Heart left ventricle (tissue), 16 donors: ENCODE results near the gene SLC43A3. TPM values are rescaled to one million over a fixed set of nuclear protein-coding genes. Genes with fewer than 3 reads are reported as not detected.

Source experiments
- ATAC-seq, 4 donors: fragments of 200-7000 bp; cut with Tn5 transposase; one replicate each; pipeline ENCODE4 v1.9.1; 2020 to 2022; ENCODE audit warnings: moderate library complexity in 4 of 4, mild to moderate bottlenecking in 3 of 4, moderate number of reproducible peaks in 1 of 4
- DNase-seq, 5 donors: peaks; one replicate each; pipeline ENCODE4 v3.0.0-alpha.2; 2020
- H3K27ac ChIP-seq, 12 donors: fragments of 200-600 bp; sonication (generic) in 4 of 12; one replicate each; pipeline versions ENCODE4 v1.5.0 to v1.8.0; 2016 to 2022; ENCODE audit warnings: mild to moderate bottlenecking in 2 of 12
- H3K27me3 ChIP-seq, 9 donors: fragments of 200-600 bp; sonication (generic) in 2 of 9; one replicate each; pipeline versions ENCODE4 v1.5.1 to v1.8.0; 2016 to 2022; ENCODE audit warnings: mild to moderate bottlenecking in 3 of 9
- H3K36me3 ChIP-seq, 9 donors: fragments of 200-600 bp; sonication (generic) in 2 of 9; one replicate each; pipeline versions ENCODE4 v1.5.0 to v1.8.0; 2018 to 2022; ENCODE audit warnings: mild to moderate bottlenecking in 2 of 9
- H3K4me1 ChIP-seq, 12 donors: fragments of 200-600 bp; sonication (generic) in 4 of 12; one replicate each; pipeline versions ENCODE4 v1.5.0 to v1.8.0; 2016 to 2022; ENCODE audit warnings: mild to moderate bottlenecking in 3 of 12
- H3K4me3 ChIP-seq, 12 donors: fragments of 200-600 bp; sonication (generic) in 4 of 12; one replicate each; pipeline versions ENCODE4 v1.5.0 to v1.8.0; 2017 to 2022; ENCODE audit warnings: mild to moderate bottlenecking in 9 of 12, moderate library complexity in 4 of 12
- H3K9me3 ChIP-seq, 12 donors: fragments of 200-600 bp; sonication (generic) in 4 of 12; one replicate each; pipeline versions ENCODE4 v1.5.0 to v1.8.0; 2016 to 2022; ENCODE audit warnings: mild to moderate bottlenecking in 1 of 12
- CTCF ChIP-seq, 12 donors: fragments of 200-600 bp; sonication (generic) in 4 of 12; IDR thresholded peaks; one replicate each; pipeline versions ENCODE4 v1.5.0 to v1.8.0; 2018 to 2022; ENCODE audit warnings: antibody characterized with exemption in 12 of 12, mild to moderate bottlenecking in 5 of 12
- POLR2A ChIP-seq, 2 donors: fragments of 450-650 bp; IDR thresholded peaks; one replicate each; pipeline ENCODE4 v1.6.1; 2017; ENCODE audit warnings: antibody characterized with exemption in 2 of 2, mild to moderate bottlenecking in 2 of 2, moderate library complexity in 2 of 2
- WGBS, 4 donors: extraction: QIAGEN DNeasy Blood & Tissue Kit in 2 of 4; methylation state at CpG; one replicate each; pipeline versions ENCODE4 v1.1.5 to v1.1.7; 2013 to 2018; 5-methylcytosine and 5-hydroxymethylcytosine counted together
- intact Hi-C, 10 donors: fragments of 100-400 bp; cut with DNase I; formaldehyde crosslinking; loops; one replicate each; pipeline versions ENCODE4 v1.11.1 to v1.14.2; 2022
- polyA plus RNA-seq, 2 donors: library from polyadenylated mRNA; stranded (reverse); fragments of 200-250 nt; gene quantifications; one replicate each; pipeline ENCODE4 v1.2.3, GENCODE V29; 2013
- total RNA-seq, 9 donors: library from RNA; depleted of rRNA in 2 of 9; stranded (reverse); fragments of >200 nt in 2 of 9; fragmentation: NEBNext Ultra II Directional in 3 of 9; extraction: Animal tissue kit (Norgen Biotek cat#: 25700) in 3 of 9; gene quantifications; one replicate each; pipeline versions ENCODE4 v1.1.0 to v1.2.4, GENCODE V29; 2016 to 2023
- donor health status: ischemic (EF 13 %, LVEDD 7.1; RV severe dilation, severe dysfunction).
- donor health status: healthy with polysubstance abuse.
- donor health status: DM: no; HTN: yes; CAD: no.
- donor health status: DM: no; HTN: no; CAD: no.
- donor health status: ischemic (EF 25% LVEDD 6.9; RV normal size, moderate dysfunction).
- donor health status: ischemic (EF 25% LVEDD 5.7; RV mildly dilated, moderate dysfunction).
- donor health status: healthy.
- donor health status: DM: yes; HTN: yes; CAD: no.
- donor health status: ischemic (EF 35%, LVEDD 5.7; RV mildly dilated, moderate dysfunction).
- donor health status: nonischemic (EF 11% LVEDD 7.7; RV severe dilation, severe dysfunction).
- donor health status: DM: yes; HTN: yes; CAD: no.
- donor health status: PGD.
- donor health status: ischemic (EF 29% LVEDD 5.4; RV normal size, mild dysfunction).
- donor health status: nonischemic (EF 23%, LVEDD 6.1; RV moderate dilation, normal function).

The SLC43A3 gene
- total and polyA plus RNA-seq, 11 donors = 13.5 to 56.9 (median 23.6) TPM

GRCh38 chr11:57466680-57467079, 39.8 kb upstream of the SLC43A3 start:
- Histone ChIP-seq H3K4me1 (no peaks in the 10 kb centered on the region), H3K4me3 (no peak overlapping the region), H3K27me3 (peaks cover 0 to 12% (median 2%) of the 10 kb centered on the region in 9 donors), H3K27ac (no peak overlapping the region), H3K36me3 (no peaks in the 10 kb centered on the region), H3K9me3 (no peaks in the 10 kb centered on the region)
- DNase-seq = no peak
- intact Hi-C loops = no loop called here
- no peak for ATAC-seq
- no peak for TF ChIP-seq CTCF (IDR thresholded peaks at IDR 0.05)
- TF ChIP-seq POLR2A (IDR thresholded peaks at IDR 0.05) = no peak
- WGBS, 4 donors = 49 to 61% (median 55%) methylated on average over 4 of the region's 4 CpGs

- Histone ChIP-seq H3K27me3 (peaks cover 0 to 33% (median 16%) of the 10 kb centered on the region in 9 donors), H3K36me3 (no peaks in the 10 kb centered on the region), H3K4me3 (no peak overlapping the region), H3K9me3 (no peaks in the 10 kb centered on the region), H3K27ac (no peak overlapping the region), H3K4me1 (peaks cover 0 to 15% (median 8%) of the 10 kb centered on the region in 12 donors)
- 54 to 70% (median 59%) methylated on average over 21 to 30 of the region's 30 CpGs for WGBS, 4 donors
- no peak for TF ChIP-seq POLR2A (IDR thresholded peaks at IDR 0.05)
- no peak for TF ChIP-seq CTCF (IDR thresholded peaks at IDR 0.05)
- ATAC-seq = peak in 1 of 4 donors; percentile 28
- intact Hi-C loops = no loop called here
- no peak for DNase-seq
Observed at GRCh38 chr11:57464539-57465181, 37.7 kb upstream of the SLC43A3 start.

- H3K27me3 ChIP-seq = peaks cover under 1 to 40% (median 23%) of the 10 kb centered on the region in 9 donors
- no peak for TF ChIP-seq CTCF (IDR thresholded peaks at IDR 0.05)
- no peak for TF ChIP-seq POLR2A (IDR thresholded peaks at IDR 0.05)
Observed at GRCh38 chr11:57463671-57464538, 37.0 kb upstream of the SLC43A3 start.

GRCh38 chr11:57462597-57462996, 35.7 kb upstream of the SLC43A3 start:
- TF ChIP-seq POLR2A (IDR thresholded peaks at IDR 0.05) = no peak
- no peak for TF ChIP-seq CTCF (IDR thresholded peaks at IDR 0.05)
- peaks cover 9 to 53% (median 32%) of the 10 kb centered on the region in 9 donors for H3K27me3 ChIP-seq
- no peak overlapping the region for H3K4me3 ChIP-seq
- H3K36me3 ChIP-seq = no peaks in the 10 kb centered on the region
- ATAC-seq = no peak
- WGBS, 4 donors = 73 to 85% (median 77%) methylated on average over 3 of the region's 3 CpGs
- peaks cover 3 to 36% (median 24%) of the 10 kb centered on the region in 12 donors for H3K4me1 ChIP-seq
- intact Hi-C loops = no loop called here
- H3K9me3 ChIP-seq = no peaks in the 10 kb centered on the region
- H3K27ac ChIP-seq = no peak overlapping the region
- DNase-seq = no peak

More at GRCh38 chr11:57463671-57464538, 37.0 kb upstream of the SLC43A3 start:
- Histone ChIP-seq H3K4me3 (no peak overlapping the region), H3K27ac (no peak overlapping the region), H3K36me3 (no peaks in the 10 kb centered on the region), H3K4me1 (peaks cover 3 to 23% (median 15%) of the 10 kb centered on the region in 12 donors), H3K9me3 (no peaks in the 10 kb centered on the region)
- no peak for ATAC-seq
- WGBS, 4 donors = 56 to 66% (median 61%) methylated on average over 14 of the region's 14 CpGs
- DNase-seq = no peak
- intact Hi-C loops = no loop called here
